ENCODE results near the gene ATP2B2. TPM values are rescaled to one million over a fixed set of nuclear protein-coding genes. Genes with fewer than 3 reads are reported as not detected.

ATP2B2 gene
- polyA plus RNA-seq, 3 donors, result not detected

DNA sequence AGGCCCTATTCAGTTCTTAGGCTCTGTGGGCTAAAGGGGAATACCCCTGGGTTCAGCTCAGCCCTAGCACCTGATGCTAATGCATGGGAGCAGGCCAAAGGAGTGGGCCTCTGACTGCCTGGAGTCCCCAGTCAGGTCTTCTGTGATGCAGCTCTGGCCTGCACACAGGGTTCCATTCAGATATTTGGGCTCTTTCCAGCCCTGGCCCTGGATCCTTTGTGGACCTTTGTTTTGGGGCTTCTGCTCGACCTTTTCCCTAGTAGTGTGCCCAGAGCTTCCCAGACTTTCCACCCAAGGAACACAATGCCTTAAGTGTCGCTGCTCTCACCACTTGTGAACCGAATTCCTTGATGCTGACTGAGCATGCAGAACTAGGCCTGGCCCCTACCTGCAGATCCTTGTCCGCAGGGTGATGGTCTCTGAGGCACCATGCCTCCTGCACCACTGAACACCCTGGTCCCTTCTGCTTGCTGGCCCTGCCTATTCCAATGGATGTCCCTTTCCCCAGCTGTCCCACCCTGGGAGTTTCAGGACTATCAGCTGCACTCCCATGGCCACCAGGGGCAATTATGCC is 189.5 kb downstream of the ATP2B2 start:
- H3K4me1 ChIP-seq (ENCODE audit: control insufficient read depth in 1 of 2, insufficient read depth in 2 of 2, low read length in 2 of 2), result peaks cover 12 to 18% of the 10 kb centered on the region in 2 donors
- peaks cover 36% of the 10 kb centered on the region for H4K20me1 ChIP-seq (ENCODE audit: insufficient read depth, low read length)
- DNase-seq, result no peak
- H3K36me3 ChIP-seq (replicated peaks in 1 of 2; ENCODE audit: control insufficient read depth in 1 of 2, insufficient read depth in 2 of 2, low read length in 2 of 2), result peaks cover 78 to 84% of the 10 kb centered on the region in 2 donors
- no peak overlapping the region for H2AFZ ChIP-seq (ENCODE audit: insufficient read depth, low read depth, low read length, poor library complexity, severe bottlenecking)
- TF ChIP-seq, protein P1, sequence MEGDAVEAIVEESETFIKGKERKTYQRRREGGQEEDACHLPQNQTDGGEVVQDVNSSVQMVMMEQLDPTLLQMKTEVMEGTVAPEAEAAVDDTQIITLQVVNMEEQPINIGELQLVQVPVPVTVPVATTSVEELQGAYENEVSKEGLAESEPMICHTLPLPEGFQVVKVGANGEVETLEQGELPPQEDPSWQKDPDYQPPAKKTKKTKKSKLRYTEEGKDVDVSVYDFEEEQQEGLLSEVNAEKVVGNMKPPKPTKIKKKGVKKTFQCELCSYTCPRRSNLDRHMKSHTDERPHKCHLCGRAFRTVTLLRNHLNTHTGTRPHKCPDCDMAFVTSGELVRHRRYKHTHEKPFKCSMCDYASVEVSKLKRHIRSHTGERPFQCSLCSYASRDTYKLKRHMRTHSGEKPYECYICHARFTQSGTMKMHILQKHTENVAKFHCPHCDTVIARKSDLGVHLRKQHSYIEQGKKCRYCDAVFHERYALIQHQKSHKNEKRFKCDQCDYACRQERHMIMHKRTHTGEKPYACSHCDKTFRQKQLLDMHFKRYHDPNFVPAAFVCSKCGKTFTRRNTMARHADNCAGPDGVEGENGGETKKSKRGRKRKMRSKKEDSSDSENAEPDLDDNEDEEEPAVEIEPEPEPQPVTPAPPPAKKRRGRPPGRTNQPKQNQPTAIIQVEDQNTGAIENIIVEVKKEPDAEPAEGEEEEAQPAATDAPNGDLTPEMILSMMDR (IDR thresholded peaks at IDR 0.05), result no peak
- no peak overlapping the region for H3K27ac Mint-ChIP-seq
- peaks cover 17% of the 10 kb centered on the region for H3K4me1 Mint-ChIP-seq
- peaks cover 47% of the 10 kb centered on the region for H3K79me2 ChIP-seq (ENCODE audit: insufficient read depth, low read length)
- H3K9ac ChIP-seq (ENCODE audit: insufficient read depth, low read length, poor library complexity, severe bottlenecking), result no peak overlapping the region
- H3K27me3 ChIP-seq (ENCODE audit: control insufficient read depth in 2 of 2, insufficient read depth in 2 of 2, low read length in 2 of 2), result no peaks in the 10 kb centered on the region
- intact Hi-C loops (cut with micrococcal nuclease), result no loop called here
- H3K27me3 Mint-ChIP-seq (ENCODE audit: low read depth in 3 of 3), result no peaks in the 10 kb centered on the region
- H3K27ac ChIP-seq (ENCODE audit: low read depth in 1 of 2, low read length in 2 of 2), result no peak overlapping the region
- H3K4me2 ChIP-seq (replicated peaks; ENCODE audit: extremely low read depth, low read length, poor library complexity, severe bottlenecking), result no peak overlapping the region
- no peaks in the 10 kb centered on the region for H3K9me3 Mint-ChIP-seq
- 97% methylated on average over 4 of the region's 4 CpGs for WGBS (ENCODE audit: insufficient coverage)
- H3K4me3 ChIP-seq (replicated peaks in 1 of 3; ENCODE audit: low read depth in 2 of 3, low read length in 3 of 3), result no peak overlapping the region
- no peak overlapping the region for H3K4me3 Mint-ChIP-seq
- H3K9me3 ChIP-seq (replicated peaks in 1 of 2; ENCODE audit: control insufficient read depth in 1 of 2, insufficient read depth in 1 of 2, low read length in 2 of 2), result no peaks in the 10 kb centered on the region
- peaks cover 66 to 80% of the 10 kb centered on the region in 2 donors for H3K36me3 Mint-ChIP-seq

DNA sequence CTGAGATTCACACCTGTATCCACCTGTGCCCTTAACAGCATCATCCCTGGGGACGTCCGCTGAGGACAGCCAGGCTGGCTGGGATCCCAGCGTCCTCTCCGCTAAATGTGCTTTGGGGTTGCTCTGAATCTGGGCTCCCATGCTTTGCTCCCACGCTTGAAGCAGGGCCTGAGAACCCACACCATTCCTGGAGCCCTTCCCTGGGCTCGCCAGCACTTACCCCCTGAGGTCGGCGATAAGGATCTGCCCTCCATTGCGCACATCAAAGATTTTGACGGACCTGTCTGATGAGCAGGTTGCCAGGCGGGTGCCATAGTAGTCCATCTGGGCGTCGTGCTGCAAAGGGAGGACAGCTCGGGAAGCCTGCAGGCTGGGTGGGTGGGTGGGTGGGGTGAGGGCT is 190.3 kb downstream of the ATP2B2 start:
- no peak overlapping the region for H3K27ac Mint-ChIP-seq
- Histone ChIP-seq H3K9ac (ENCODE audit: insufficient read depth, low read length, poor library complexity, severe bottlenecking) (no peak overlapping the region), H4K20me1 (ENCODE audit: insufficient read depth, low read length) (peaks cover 36% of the 10 kb centered on the region), H2AFZ (ENCODE audit: insufficient read depth, low read depth, low read length, poor library complexity, severe bottlenecking) (no peak overlapping the region), H3K9me3 (replicated peaks in 1 of 2; ENCODE audit: control insufficient read depth in 1 of 2, insufficient read depth in 1 of 2, low read length in 2 of 2) (no peaks in the 10 kb centered on the region), H3K4me2 (replicated peaks; ENCODE audit: extremely low read depth, low read length, poor library complexity, severe bottlenecking) (no peak overlapping the region), H3K27me3 (ENCODE audit: control insufficient read depth in 2 of 2, insufficient read depth in 2 of 2, low read length in 2 of 2) (no peaks in the 10 kb centered on the region), H3K36me3 (replicated peaks in 1 of 2; ENCODE audit: control insufficient read depth in 1 of 2, insufficient read depth in 2 of 2, low read length in 2 of 2) (peaks cover 85 to 91% of the 10 kb centered on the region in 2 donors), H3K27ac (ENCODE audit: low read depth in 1 of 2, low read length in 2 of 2) (no peak overlapping the region), H3K79me2 (ENCODE audit: insufficient read depth, low read length) (peaks cover 40% of the 10 kb centered on the region), H3K4me1 (ENCODE audit: control insufficient read depth in 1 of 2, insufficient read depth in 2 of 2, low read length in 2 of 2) (peaks cover 8 to 13% of the 10 kb centered on the region in 2 donors), H3K4me3 (replicated peaks in 1 of 3; ENCODE audit: low read depth in 2 of 3, low read length in 3 of 3) (no peak overlapping the region)
- H3K4me1 Mint-ChIP-seq, result peaks cover 15% of the 10 kb centered on the region
- TF ChIP-seq, protein P1 (IDR thresholded peaks at IDR 0.05), result no peak
- H3K4me3 Mint-ChIP-seq, result no peak overlapping the region
- no peaks in the 10 kb centered on the region for H3K27me3 Mint-ChIP-seq (ENCODE audit: low read depth in 3 of 3)
- H3K36me3 Mint-ChIP-seq, result peaks cover 74 to 87% of the 10 kb centered on the region in 2 donors
- H3K9me3 Mint-ChIP-seq, result no peaks in the 10 kb centered on the region
- 97% methylated on average over 5 of the region's 14 CpGs for WGBS (ENCODE audit: insufficient coverage)
- intact Hi-C loops (cut with micrococcal nuclease), result no loop called here
- no peak for DNase-seq
